Measurements from ENCODE around the gene ZCWPW2. TPM values are rescaled to one million over a fixed set of nuclear protein-coding genes. Genes with fewer than 3 reads are reported as not detected.

ZCWPW2 gene
- total RNA-seq, 2 donors from 2014 or later = 0.32 to 1.0 TPM

GRCh38 chr3:28376424-28376823 is 27.9 kb downstream of the ZCWPW2 start:
- no peak for DNase-seq
- intact Hi-C loops (cut with DNase I) = no loop called here
- H3K27ac ChIP-seq = no peak overlapping the region
- no peaks in the 10 kb centered on the region for H3K36me3 ChIP-seq
- no peaks in the 10 kb centered on the region for H3K9me3 ChIP-seq
- H3K4me3 ChIP-seq = no peak overlapping the region
- H3K27me3 ChIP-seq = no peaks in the 10 kb centered on the region
- no peak overlapping the region for H3K9ac ChIP-seq (ENCODE audit: low read depth in 2 of 2, low read length in 2 of 2)
- no peak for TF ChIP-seq CTCF (IDR thresholded peaks at IDR 0.05)
- H3K4me1 ChIP-seq = no peaks in the 10 kb centered on the region

GRCh38 chr3:28386049-28386448 is 37.5 kb downstream of the ZCWPW2 start:
- H3K9ac ChIP-seq (ENCODE audit: low read depth in 2 of 2, low read length in 2 of 2) = no peak overlapping the region
- H3K27me3 ChIP-seq = no peaks in the 10 kb centered on the region
- no peaks in the 10 kb centered on the region for H3K9me3 ChIP-seq
- H3K4me1 ChIP-seq = no peaks in the 10 kb centered on the region
- H3K4me3 ChIP-seq = no peak overlapping the region
- intact Hi-C loops (cut with DNase I) = no loop called here
- TF ChIP-seq CTCF (IDR thresholded peaks at IDR 0.05) = no peak
- no peak for DNase-seq
- H3K27ac ChIP-seq = no peak overlapping the region
- no peaks in the 10 kb centered on the region for H3K36me3 ChIP-seq

- no peak for DNase-seq
- intact Hi-C loops (cut with DNase I) = no loop called here
- no peaks in the 10 kb centered on the region for H3K4me1 ChIP-seq
- H3K27ac ChIP-seq = no peak overlapping the region
- no peaks in the 10 kb centered on the region for H3K36me3 ChIP-seq
- H3K9me3 ChIP-seq = no peaks in the 10 kb centered on the region
- H3K4me3 ChIP-seq = no peak overlapping the region
- no peaks in the 10 kb centered on the region for H3K27me3 ChIP-seq
- TF ChIP-seq CTCF (IDR thresholded peaks at IDR 0.05) = no peak
- no peak overlapping the region for H3K9ac ChIP-seq (ENCODE audit: low read depth in 2 of 2, low read length in 2 of 2)
These were observed 40.5 kb downstream of the ZCWPW2 start for GRCh38 chr3:28388978-28389377.

- intact Hi-C loops (cut with DNase I) = no loop called here
- no peak for DNase-seq
- no peaks in the 10 kb centered on the region for H3K27me3 ChIP-seq
- TF ChIP-seq CTCF (IDR thresholded peaks at IDR 0.05) = no peak
- no peak overlapping the region for H3K27ac ChIP-seq
- no peak overlapping the region for H3K9ac ChIP-seq (ENCODE audit: low read depth in 2 of 2, low read length in 2 of 2)
- peaks cover 5% of the 10 kb centered on the region for H3K9me3 ChIP-seq
- no peaks in the 10 kb centered on the region for H3K4me1 ChIP-seq
- H3K4me3 ChIP-seq = no peak overlapping the region
- no peaks in the 10 kb centered on the region for H3K36me3 ChIP-seq
These were observed 50.7 kb downstream of the ZCWPW2 start for GRCh38 chr3:28399206-28399605.

GRCh38 chr3:28406241-28406640 is 57.7 kb downstream of the ZCWPW2 start:
- H3K27ac ChIP-seq = no peak overlapping the region
- no peaks in the 10 kb centered on the region for H3K36me3 ChIP-seq
- H3K9me3 ChIP-seq = peaks cover 5% of the 10 kb centered on the region
- H3K9ac ChIP-seq (ENCODE audit: low read depth in 2 of 2, low read length in 2 of 2) = no peak overlapping the region
- no peaks in the 10 kb centered on the region for H3K27me3 ChIP-seq
- no peak for DNase-seq
- no peak for TF ChIP-seq CTCF (IDR thresholded peaks at IDR 0.05)
- no peaks in the 10 kb centered on the region for H3K4me1 ChIP-seq
- no peak overlapping the region for H3K4me3 ChIP-seq
- intact Hi-C loops (cut with DNase I) = no loop called here

GRCh38 chr3:28449398-28449797 is 100.9 kb downstream of the ZCWPW2 start:
- Histone ChIP-seq H3K27ac (no peak overlapping the region), H3K9ac (ENCODE audit: low read depth in 2 of 2, low read length in 2 of 2) (no peak overlapping the region), H3K4me3 (no peak overlapping the region), H3K27me3 (no peaks in the 10 kb centered on the region), H3K36me3 (no peaks in the 10 kb centered on the region), H3K9me3 (no peaks in the 10 kb centered on the region), H3K4me1 (no peaks in the 10 kb centered on the region)
- TF ChIP-seq CTCF (IDR thresholded peaks at IDR 0.05) = no peak
- no peak for DNase-seq
- intact Hi-C loops (cut with DNase I) = no loop called here

All from colonic mucosa (tissue), 4 donors.